LNCAP (cell line): ENCODE data around the gene ATR.

Experiments
- TF ChIP-seq, protein P1 (sequence below): fragments of 450-650 bp; IDR thresholded peaks from 2 replicates; pipeline ENCODE4 v1.5.1; 2017; ENCODE audit warnings: mild to moderate bottlenecking

ATR gene

DNA sequence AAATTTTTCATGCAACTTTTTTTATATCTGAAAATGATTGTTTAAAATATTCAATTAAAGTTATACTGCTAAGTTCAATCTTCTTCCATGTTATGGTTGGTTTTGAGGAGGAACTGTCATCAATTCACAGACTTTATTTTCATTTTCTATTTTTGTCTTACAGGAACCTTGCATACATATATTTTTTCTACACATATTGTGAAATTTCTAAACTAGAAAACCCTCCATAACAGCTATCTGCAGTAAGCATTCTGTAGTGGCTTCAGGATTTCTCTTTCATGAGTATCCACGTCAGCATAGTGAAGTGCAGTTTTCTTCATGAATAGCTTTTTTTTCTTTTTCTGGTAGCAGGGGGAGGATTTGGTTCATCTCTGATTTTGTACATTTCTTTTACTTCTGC lies 48.2 kb downstream of the ATR start:
- TF ChIP-seq, protein P1, sequence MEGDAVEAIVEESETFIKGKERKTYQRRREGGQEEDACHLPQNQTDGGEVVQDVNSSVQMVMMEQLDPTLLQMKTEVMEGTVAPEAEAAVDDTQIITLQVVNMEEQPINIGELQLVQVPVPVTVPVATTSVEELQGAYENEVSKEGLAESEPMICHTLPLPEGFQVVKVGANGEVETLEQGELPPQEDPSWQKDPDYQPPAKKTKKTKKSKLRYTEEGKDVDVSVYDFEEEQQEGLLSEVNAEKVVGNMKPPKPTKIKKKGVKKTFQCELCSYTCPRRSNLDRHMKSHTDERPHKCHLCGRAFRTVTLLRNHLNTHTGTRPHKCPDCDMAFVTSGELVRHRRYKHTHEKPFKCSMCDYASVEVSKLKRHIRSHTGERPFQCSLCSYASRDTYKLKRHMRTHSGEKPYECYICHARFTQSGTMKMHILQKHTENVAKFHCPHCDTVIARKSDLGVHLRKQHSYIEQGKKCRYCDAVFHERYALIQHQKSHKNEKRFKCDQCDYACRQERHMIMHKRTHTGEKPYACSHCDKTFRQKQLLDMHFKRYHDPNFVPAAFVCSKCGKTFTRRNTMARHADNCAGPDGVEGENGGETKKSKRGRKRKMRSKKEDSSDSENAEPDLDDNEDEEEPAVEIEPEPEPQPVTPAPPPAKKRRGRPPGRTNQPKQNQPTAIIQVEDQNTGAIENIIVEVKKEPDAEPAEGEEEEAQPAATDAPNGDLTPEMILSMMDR: no peak

DNA sequence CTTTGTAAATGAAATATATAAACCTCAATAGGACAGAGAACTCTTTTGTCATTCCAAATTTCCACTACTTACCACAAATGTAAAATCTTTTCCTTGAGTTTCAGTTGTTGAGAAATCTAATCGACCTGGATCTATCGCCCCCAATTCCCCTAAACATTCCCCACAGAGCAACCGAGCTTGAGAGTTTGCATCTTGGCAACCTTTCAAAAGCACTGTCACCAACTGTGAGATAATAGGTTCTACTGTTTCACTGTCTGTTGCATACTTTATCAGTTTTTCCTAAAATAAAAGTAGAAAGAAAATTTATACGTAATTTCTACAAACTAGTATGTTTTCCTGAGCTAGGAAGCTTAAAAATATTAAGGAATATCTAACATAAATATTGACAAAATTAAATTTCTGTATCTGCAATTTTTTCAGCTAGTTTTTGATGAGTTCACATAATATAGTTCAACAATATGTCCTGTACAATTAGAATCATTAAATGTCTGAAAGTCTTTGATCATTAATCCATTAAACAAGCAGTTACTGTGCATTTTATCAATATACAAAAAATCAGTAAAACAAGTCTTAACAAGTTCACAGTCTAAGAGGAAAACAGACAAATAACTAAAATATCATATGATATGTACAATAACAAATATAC lies 54.5 kb downstream of the ATR start:
- TF ChIP-seq, protein P1: no peak

DNA sequence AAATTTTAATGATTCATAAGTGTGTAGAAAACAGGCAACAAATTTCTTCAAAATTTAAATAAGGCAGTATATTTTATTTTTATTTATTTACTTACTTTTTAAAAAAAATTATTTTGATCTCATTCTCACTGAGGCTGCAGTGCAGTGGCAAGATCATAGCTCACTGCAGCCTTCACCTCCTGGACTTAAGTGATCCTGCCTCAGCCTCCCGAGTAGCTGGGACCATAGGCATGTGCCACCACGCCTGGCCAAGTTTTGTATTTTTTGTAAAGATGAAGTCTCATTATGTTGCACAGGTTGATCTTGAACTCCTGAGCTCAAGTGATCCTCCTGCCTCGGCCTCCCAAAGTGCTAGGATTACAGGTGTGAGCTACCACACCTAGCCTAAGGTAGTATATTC lies 69.5 kb downstream of the ATR start:
- TF ChIP-seq, protein P1: no peak

DNA sequence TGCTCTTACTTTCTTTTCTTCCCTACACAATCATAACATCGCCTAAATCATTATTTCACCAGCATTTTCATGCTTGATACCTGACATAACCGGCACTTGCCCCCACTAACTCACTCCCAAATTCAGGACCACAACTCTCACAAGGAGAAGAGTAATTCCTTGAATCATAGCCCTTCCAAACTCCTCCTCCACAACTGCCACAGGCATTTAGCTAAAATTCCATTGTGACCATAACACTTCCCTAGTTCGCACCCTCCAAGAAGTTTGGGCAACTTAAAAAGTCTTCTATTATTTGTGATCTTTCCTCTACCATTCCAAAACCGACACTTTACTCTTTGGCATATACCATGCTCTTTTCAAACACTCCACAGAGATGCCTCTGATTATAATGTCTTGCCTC lies 71.3 kb downstream of the ATR start:
- TF ChIP-seq, protein P1: no peak

DNA sequence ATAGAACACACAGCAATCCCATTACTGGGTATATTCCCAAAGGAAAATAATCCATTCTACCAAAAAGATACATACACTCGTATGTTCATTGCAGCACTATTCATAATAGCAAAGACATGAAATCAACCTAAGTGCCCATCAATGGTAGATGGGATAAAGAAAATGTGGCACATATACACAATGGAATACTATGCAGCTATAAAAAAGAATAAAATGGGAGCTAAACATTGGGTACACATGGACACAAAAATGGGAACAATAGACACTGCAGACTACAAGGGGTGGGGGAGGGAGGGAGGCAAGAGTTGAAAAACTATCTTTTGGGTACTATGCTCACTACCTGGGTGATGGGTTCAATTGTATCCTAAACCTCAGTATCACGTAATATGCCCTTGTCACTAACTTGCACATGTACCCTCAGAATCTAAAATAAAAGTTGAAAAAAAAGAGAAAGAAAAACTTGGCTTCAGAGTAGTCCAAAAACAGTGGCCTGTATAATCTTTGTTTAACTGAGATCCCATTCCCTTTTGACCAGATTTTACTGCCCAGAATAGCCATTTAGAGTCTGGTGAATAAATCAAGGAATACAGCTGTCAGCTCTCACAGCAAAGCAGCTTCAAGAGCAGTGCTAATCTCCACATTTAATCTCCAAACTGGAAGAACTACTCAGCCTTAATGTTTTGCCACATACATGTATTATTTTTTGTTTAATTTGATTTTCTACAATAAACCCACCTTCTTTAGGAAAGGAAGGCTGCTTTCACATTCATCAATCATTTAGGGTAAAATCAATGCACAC lies 76.1 kb downstream of the ATR start:
- TF ChIP-seq, protein P1: no peak

DNA sequence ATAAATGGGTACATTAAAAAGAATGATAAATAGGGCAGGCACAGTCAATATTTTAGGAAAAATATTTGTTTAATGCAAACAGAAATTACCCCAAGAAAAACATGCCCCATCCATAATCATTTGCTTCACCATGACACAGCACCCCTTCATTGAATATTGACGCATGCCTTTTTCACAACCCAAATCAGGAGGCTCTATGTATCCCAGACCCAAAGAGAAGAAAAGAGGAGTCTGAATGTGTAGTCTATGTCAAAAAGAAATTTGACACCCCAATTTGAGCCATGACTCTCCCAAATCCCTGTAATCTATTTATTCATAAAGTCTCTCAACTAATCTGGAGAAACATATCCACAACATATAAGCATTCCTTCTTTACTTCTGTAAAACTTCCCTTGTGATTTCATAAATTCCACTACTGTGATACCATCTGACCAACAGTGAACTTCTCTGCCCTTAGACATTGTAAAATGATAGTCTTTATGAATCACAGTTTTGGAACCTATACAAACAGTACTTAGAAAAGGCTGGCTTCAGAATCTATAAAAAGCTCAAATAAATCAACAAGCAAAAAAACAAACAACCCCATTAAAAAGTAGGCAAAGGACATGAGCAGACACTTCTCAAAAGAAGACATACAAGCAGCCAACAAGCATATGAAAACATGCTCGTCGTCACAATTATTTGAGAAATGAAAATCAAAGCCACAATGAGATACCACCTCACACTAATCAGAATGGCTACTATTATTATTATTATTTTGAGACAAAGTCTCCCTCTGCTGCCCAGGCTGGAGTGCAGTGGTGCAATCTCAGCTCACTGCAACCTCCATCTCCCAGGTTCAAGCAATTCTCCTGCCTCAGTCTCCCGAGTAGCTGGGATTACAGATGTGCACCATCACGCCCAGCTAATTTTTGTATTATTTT lies 77.3 kb downstream of the ATR start:
- TF ChIP-seq, protein P1: no peak

DNA sequence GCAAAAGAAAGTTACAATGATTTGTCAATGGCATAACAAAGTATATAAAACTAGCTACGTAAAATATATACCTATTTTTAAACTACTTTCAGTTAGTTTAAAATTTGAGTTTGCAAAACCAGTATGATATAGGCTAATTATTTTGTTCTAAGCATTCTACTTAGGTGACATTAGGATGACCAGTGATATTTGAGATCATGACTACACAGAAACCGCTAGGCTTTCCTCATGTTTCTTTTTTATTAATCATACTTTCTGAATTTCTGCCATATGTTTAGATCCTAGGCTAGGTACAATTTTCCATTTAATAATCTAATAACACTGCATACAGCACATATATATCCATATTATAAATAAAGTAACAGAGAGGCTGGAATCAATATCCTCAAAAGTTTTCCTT lies 78.3 kb downstream of the ATR start:
- TF ChIP-seq, protein P1: no peak
